Measurements from ENCODE around the gene CLIC6. TPM values are rescaled to one million over a fixed set of nuclear protein-coding genes. Genes with fewer than 3 reads are reported as not detected.
A peak's percentile ranks its signal among the peaks of the same experiment; 100 is the strongest.
"Not testable (repeated sequence)": the region's sequence is repeated elsewhere in the genome, so short reads cannot be mapped to it uniquely, and the experiment has no call there.

CLIC6 gene
- total RNA-seq, 4 donors from 2014 or later = 0.66 to 3.5 (median 2.0) TPM

DNA sequence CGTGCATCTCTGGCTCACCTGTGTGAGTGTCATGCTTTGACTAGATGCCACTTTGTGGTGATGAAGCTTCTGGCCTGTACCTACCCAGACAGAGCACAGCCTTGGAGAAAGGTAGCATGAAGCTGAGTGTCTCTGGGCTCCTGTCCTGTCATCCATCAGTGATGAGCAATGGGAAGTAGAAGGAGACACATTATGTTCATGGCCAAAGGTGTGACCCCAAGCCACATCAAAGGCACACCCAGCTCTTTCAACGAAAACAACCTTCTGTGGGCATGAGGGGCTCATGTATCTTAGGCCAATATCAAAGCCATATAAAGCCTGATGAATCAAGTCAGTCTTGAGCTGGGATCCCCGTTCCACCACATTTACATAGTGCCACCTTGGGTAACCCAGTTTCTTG lies 1.0 kb upstream of the CLIC6 start:
- TF ChIP-seq POLR2A (IDR thresholded peaks at IDR 0.05) = no peak
- TF ChIP-seq, protein P1, sequence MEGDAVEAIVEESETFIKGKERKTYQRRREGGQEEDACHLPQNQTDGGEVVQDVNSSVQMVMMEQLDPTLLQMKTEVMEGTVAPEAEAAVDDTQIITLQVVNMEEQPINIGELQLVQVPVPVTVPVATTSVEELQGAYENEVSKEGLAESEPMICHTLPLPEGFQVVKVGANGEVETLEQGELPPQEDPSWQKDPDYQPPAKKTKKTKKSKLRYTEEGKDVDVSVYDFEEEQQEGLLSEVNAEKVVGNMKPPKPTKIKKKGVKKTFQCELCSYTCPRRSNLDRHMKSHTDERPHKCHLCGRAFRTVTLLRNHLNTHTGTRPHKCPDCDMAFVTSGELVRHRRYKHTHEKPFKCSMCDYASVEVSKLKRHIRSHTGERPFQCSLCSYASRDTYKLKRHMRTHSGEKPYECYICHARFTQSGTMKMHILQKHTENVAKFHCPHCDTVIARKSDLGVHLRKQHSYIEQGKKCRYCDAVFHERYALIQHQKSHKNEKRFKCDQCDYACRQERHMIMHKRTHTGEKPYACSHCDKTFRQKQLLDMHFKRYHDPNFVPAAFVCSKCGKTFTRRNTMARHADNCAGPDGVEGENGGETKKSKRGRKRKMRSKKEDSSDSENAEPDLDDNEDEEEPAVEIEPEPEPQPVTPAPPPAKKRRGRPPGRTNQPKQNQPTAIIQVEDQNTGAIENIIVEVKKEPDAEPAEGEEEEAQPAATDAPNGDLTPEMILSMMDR (IDR thresholded peaks at IDR 0.05) = no peak
- Histone ChIP-seq H3K4me1 (peaks cover 0 to 17% (median 0%) of the 10 kb centered on the region in 4 donors), H3K27me3 (peaks cover 0 to 6% of the 10 kb centered on the region in 2 donors), H3K27ac (no peak overlapping the region), H3K36me3 (no peaks in the 10 kb centered on the region), H3K9me3 (no peaks in the 10 kb centered on the region), H3K4me3 (no peak overlapping the region)
- no peak for DNase-seq

DNA sequence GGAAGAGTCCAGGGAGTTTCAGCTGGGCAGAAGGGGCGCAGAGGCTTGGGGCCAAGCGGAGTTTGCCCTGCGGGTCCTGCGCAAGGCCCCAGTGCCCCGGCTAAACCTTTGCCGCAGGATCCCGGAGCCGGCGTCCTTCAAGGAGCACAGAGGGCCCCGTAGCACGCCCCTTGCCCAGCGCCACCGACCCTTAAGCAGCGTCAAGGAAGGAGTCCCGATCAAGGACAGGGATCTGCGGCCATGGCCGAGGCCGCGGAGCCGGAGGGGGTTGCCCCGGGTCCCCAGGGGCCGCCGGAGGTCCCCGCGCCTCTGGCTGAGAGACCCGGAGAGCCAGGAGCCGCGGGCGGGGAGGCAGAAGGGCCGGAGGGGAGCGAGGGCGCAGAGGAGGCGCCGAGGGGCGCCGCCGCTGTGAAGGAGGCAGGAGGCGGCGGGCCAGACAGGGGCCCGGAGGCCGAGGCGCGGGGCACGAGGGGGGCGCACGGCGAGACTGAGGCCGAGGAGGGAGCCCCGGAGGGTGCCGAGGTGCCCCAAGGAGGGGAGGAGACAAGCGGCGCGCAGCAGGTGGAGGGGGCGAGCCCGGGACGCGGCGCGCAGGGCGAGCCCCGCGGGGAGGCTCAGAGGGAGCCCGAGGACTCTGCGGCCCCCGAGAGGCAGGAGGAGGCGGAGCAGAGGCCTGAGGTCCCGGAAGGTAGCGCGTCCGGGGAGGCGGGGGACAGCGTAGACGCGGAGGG lies 520 bp downstream of the CLIC6 start:
- peak overlapping the region; percentile 11 to 55 (median 30) for H3K27ac ChIP-seq
- DNase-seq = no peak
- H3K36me3 ChIP-seq = no peaks in the 10 kb centered on the region
- H3K4me3 ChIP-seq = peak overlapping the region; percentile 35 to 61 (median 49)
- H3K9me3 ChIP-seq = no peaks in the 10 kb centered on the region
- peaks cover 0 to 6% of the 10 kb centered on the region in 2 donors for H3K27me3 ChIP-seq
- peaks cover 0 to 17% (median 0%) of the 10 kb centered on the region in 4 donors for H3K4me1 ChIP-seq
- no peak for TF ChIP-seq POLR2A (IDR thresholded peaks at IDR 0.05)
- TF ChIP-seq, protein P1 (IDR thresholded peaks at IDR 0.05) = no peak

DNA sequence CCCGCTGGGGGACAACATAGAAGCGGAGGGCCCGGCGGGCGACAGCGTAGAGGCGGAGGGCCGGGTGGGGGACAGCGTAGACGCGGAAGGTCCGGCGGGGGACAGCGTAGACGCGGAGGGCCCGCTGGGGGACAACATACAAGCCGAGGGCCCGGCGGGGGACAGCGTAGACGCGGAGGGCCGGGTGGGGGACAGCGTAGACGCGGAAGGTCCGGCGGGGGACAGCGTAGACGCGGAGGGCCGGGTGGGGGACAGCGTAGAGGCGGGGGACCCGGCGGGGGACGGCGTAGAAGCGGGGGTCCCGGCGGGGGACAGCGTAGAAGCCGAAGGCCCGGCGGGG lies 1.1 kb downstream of the CLIC6 start:
- H3K4me3 ChIP-seq = peak overlapping the region; percentile 35 to 61 (median 49)
- H3K27me3 ChIP-seq, DNase-seq, H3K36me3 ChIP-seq, H3K9me3 ChIP-seq: not testable (repeated sequence)
- peaks cover 0 to 17% (median 0%) of the 10 kb centered on the region in 4 donors for H3K4me1 ChIP-seq
- peak overlapping the region; percentile 11 to 55 (median 30) for H3K27ac ChIP-seq

DNA sequence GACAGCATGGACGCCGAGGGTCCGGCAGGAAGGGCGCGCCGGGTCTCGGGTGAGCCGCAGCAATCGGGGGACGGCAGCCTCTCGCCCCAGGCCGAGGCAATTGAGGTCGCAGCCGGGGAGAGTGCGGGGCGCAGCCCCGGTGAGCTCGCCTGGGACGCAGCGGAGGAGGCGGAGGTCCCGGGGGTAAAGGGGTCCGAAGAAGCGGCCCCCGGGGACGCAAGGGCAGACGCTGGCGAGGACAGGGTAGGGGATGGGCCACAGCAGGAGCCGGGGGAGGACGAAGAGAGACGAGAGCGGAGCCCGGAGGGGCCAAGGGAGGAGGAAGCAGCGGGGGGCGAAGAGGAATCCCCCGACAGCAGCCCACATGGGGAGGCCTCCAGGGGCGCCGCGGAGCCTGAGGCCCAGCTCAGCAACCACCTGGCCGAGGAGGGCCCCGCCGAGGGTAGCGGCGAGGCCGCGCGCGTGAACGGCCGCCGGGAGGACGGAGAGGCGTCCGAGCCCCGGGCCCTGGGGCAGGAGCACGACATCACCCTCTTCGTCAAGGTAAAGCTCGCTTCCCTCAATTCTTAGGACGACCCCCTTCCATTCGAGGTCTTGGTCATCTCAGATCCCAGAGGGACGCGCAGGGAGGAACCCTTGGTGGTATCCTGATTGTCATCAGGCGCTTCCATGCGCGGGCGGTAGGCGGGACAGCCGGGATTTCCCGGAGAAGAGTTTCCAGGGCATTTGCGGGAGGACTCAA lies 1.6 kb downstream of the CLIC6 start:
- TF ChIP-seq, protein P1 (IDR thresholded peaks at IDR 0.05) = no peak
- TF ChIP-seq POLR2A (IDR thresholded peaks at IDR 0.05) = no peak
- no peak for DNase-seq
- peak overlapping the region; percentile 11 to 55 (median 30) for H3K27ac ChIP-seq

DNA sequence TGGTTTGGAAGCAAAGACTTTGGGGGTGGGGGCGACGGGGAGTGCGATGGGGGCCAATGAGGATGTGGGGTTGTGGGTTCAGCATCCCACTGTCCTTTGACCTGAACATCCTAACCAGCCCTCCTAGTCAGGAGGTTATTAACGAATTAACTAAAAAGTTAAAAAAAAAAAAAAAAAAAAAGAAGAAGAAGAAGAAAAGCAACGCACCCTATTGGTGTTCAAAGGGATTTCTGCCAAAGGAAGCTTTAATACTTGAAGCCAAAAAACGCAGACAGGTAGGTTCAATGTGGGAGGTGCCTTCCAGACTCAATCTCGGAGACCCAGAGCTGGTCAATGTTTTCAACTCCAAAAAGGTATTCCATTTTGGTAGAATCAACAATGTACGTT lies 2.2 kb downstream of the CLIC6 start:
- TF ChIP-seq, protein P1 (IDR thresholded peaks at IDR 0.05) = no peak
- no peak for TF ChIP-seq POLR2A (IDR thresholded peaks at IDR 0.05)
- H3K9me3 ChIP-seq = no peaks in the 10 kb centered on the region
- H3K27me3 ChIP-seq = peaks cover 0 to 6% of the 10 kb centered on the region in 2 donors
- peaks cover 0 to 17% (median 0%) of the 10 kb centered on the region in 4 donors for H3K4me1 ChIP-seq
- H3K36me3 ChIP-seq = no peaks in the 10 kb centered on the region
- peak overlapping the region; percentile 35 to 61 (median 49) for H3K4me3 ChIP-seq
- DNase-seq = no peak
- no peak overlapping the region for H3K27ac ChIP-seq

More for the DNA sequence above, 1.6 kb downstream of the CLIC6 start:
- no peaks in the 10 kb centered on the region for H3K9me3 ChIP-seq
- peaks cover 0 to 6% of the 10 kb centered on the region in 2 donors for H3K27me3 ChIP-seq
- H3K4me3 ChIP-seq = peak overlapping the region; percentile 35 to 61 (median 49)
- H3K36me3 ChIP-seq = no peaks in the 10 kb centered on the region
- peaks cover 0 to 17% (median 0%) of the 10 kb centered on the region in 4 donors for H3K4me1 ChIP-seq

DNA sequence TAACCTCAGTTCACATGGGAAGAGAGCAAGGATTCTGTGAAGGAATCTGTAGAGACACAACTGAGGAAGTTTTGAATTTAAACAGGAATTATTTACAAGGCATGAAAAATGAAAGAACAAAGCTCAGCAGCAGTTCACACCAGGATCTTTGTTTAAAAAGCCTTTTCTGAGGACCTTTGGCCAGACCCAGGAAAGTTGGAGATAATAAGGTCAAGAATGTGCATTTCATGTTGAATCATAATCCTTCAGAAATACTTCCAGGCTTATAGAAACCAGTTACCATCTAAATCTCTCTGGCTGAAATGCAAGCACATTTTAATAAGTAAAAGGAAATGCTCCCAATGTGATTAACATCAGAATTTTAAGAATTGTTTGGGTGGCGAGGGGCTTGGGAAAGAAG lies 2.7 kb downstream of the CLIC6 start:
- Histone ChIP-seq H3K4me3 (no peak overlapping the region), H3K9me3 (no peaks in the 10 kb centered on the region), H3K27ac (no peak overlapping the region), H3K4me1 (peaks cover 0 to 17% (median 0%) of the 10 kb centered on the region in 4 donors), H3K36me3 (no peaks in the 10 kb centered on the region), H3K27me3 (peaks cover 0 to 6% of the 10 kb centered on the region in 2 donors)
- TF ChIP-seq POLR2A (IDR thresholded peaks at IDR 0.05) = no peak
- TF ChIP-seq, protein P1 (IDR thresholded peaks at IDR 0.05) = no peak
- no peak for DNase-seq
